Measurements from ENCODE around the gene BCOR. TPM values are rescaled to one million over a fixed set of nuclear protein-coding genes. Genes with fewer than 3 reads are reported as not detected.

Gene BCOR
- total RNA-seq, 1 donor from 2014 or later = 26.6 TPM

- DNase-seq = no peak
Measured at GRCh38 chrX:40003428-40004245, 94.1 kb downstream of the BCOR start.

GRCh38 chrX:40003071-40003427 is 94.7 kb downstream of the BCOR start:
- DNase-seq = no peak

All from skin of body (tissue), 2 donors.